GM20000 (cell line): ENCODE results near the gene VSX1.

ENCODE experiments used
- DNase-seq: peaks from one replicate; pipeline ENCODE4 v3.0.0; 2012; ENCODE audit warnings: low spot score
- CTCF ChIP-seq: IDR thresholded peaks from 2 replicates; pipeline ENCODE4 v1.5.1; 2012; ENCODE audit warnings: mild to moderate bottlenecking, control low read depth; ENCODE audit errors: extremely low read depth, missing control alignments

The VSX1 gene

GRCh38 chr20:25039697-25040437 is 42.1 kb downstream of the VSX1 start:
- TF ChIP-seq CTCF = no peak
- no peak for DNase-seq

- TF ChIP-seq CTCF = no peak
- no peak for DNase-seq
Observed at GRCh38 chr20:25038591-25039015, 43.3 kb downstream of the VSX1 start.

GRCh38 chr20:25038103-25038410 is 43.9 kb downstream of the VSX1 start:
- no peak for DNase-seq
- no peak for TF ChIP-seq CTCF

GRCh38 chr20:25037288-25038102 is 44.4 kb downstream of the VSX1 start:
- TF ChIP-seq CTCF = no peak
- no peak for DNase-seq

GRCh38 chr20:25036331-25036936 is 45.5 kb downstream of the VSX1 start:
- TF ChIP-seq CTCF = no peak
- DNase-seq = no peak

GRCh38 chr20:25035921-25036320 is 46.0 kb downstream of the VSX1 start:
- no peak for TF ChIP-seq CTCF
- DNase-seq = no peak

- no peak for TF ChIP-seq CTCF
- no peak for DNase-seq
Observed at GRCh38 chr20:25033924-25034300, 48.0 kb downstream of the VSX1 start.
